Lower leg skin (tissue), 3 donors: ENCODE measurements around the gene TFEB.

Experiments
- CTCF ChIP-seq, 3 donors: fragments of 450-650 bp; IDR thresholded peaks; one replicate each; pipeline ENCODE4 v1.5.1; 2016; ENCODE audit warnings: antibody characterized with exemption in 3 of 3, mild to moderate bottlenecking in 3 of 3, moderate library complexity in 2 of 3
- POLR2A ChIP-seq, 2 donors: fragments of 450-650 bp; IDR thresholded peaks; one replicate each; pipeline ENCODE4 v1.6.1; 2016 to 2017; ENCODE audit warnings: antibody characterized with exemption in 2 of 2, mild to moderate bottlenecking in 1 of 2, moderate library complexity in 1 of 2

- no peak for TF ChIP-seq CTCF (IDR thresholded peaks at IDR 0.05)
- TF ChIP-seq POLR2A (IDR thresholded peaks at IDR 0.05): no peak
Measured at GRCh38 chr6:41637194-41638001, 98.0 kb downstream of the TFEB start.
